MG63 (cell line): ENCODE measurements around the gene DEFB119. TPM values are rescaled to one million over a fixed set of nuclear protein-coding genes. Genes with fewer than 3 reads are reported as not detected.

ENCODE experiments used
- DNase-seq: peaks from one replicate; pipeline ENCODE4 v3.0.0-alpha.2; 2020
- H3K27me3 ChIP-seq: fragments of 250-450 bp; sonication (Bioruptor Pico); 2 replicates; pipeline ENCODE4 v1.5.1; 2020; ENCODE audit warnings: mild to moderate bottlenecking, moderate library complexity
- H3K36me3 ChIP-seq: fragments of 250-450 bp; sonication (Bioruptor Pico); 2 replicates; pipeline ENCODE4 v1.5.1; 2020; ENCODE audit warnings: mild to moderate bottlenecking, moderate library complexity
- H3K4me3 ChIP-seq: fragments of 250-450 bp; sonication (Bioruptor Pico); 2 replicates; pipeline ENCODE4 v1.5.1; 2020; ENCODE audit warnings: mild to moderate bottlenecking, moderate library complexity
- H3K9me3 ChIP-seq: fragments of 250-450 bp; sonication (Bioruptor Pico); 2 replicates; pipeline ENCODE4 v1.5.1; 2020; ENCODE audit warnings: mild to moderate bottlenecking, moderate library complexity
- total RNA-seq: library from RNA; depleted of rRNA; stranded (reverse); fragments of >200 nt; shearing (Covaris generic); gene quantifications from 2 replicates; pipeline ENCODE4 v1.2.3, GENCODE V29; 2014; ENCODE audit warnings: low replicate concordance; rRNA removed

DEFB119 gene
- total RNA-seq, 1 experiment from 2014 or later = not detected

GRCh38 chr20:31341470-31341869 is 48.9 kb downstream of the DEFB119 start:
- no peak for DNase-seq
- H3K9me3 ChIP-seq = no peaks in the 10 kb centered on the region
- no peaks in the 10 kb centered on the region for H3K36me3 ChIP-seq
- H3K27me3 ChIP-seq = no peaks in the 10 kb centered on the region
- no peak overlapping the region for H3K4me3 ChIP-seq

- H3K9me3 ChIP-seq = no peaks in the 10 kb centered on the region
- no peak for DNase-seq
- no peaks in the 10 kb centered on the region for H3K27me3 ChIP-seq
- no peaks in the 10 kb centered on the region for H3K36me3 ChIP-seq
- H3K4me3 ChIP-seq = no peak overlapping the region
Measured at GRCh38 chr20:31330893-31331292, 59.5 kb downstream of the DEFB119 start.

Other genes starting within 250 kb of the DEFB119 start
- gene DEFB115, start 132.9 kb downstream of the DEFB119 start, total RNA-seq = not detected in 2 replicates
- not detected in 2 replicates for gene DEFB116, start 82.0 kb downstream of the DEFB119 start, total RNA-seq
- not detected in 2 replicates for gene DEFB118, start 22.0 kb downstream of the DEFB119 start, total RNA-seq
- not detected in 2 replicates for gene DEFB121, start 15.6 kb upstream of the DEFB119 start, total RNA-seq
- gene DEFB123, start 50.0 kb upstream of the DEFB119 start, total RNA-seq = not detected in 2 replicates
- not detected in 2 replicates for gene DEFB124, start 84.5 kb upstream of the DEFB119 start, total RNA-seq
- not detected in 2 replicates for gene REM1, start 84.7 kb upstream of the DEFB119 start, total RNA-seq
- gene HM13, start 123.9 kb upstream of the DEFB119 start, total RNA-seq = 115 and 155 TPM in 2 replicates
- gene ID1, start 214.7 kb upstream of the DEFB119 start, total RNA-seq = 363 and 396 TPM in 2 replicates
- not detected in 2 replicates for gene COX4I2, start 247.3 kb upstream of the DEFB119 start, total RNA-seq